ENCODE data around the gene NKX1-2. TPM values are rescaled to one million over a fixed set of nuclear protein-coding genes. Genes with fewer than 3 reads are reported as not detected.

Gene NKX1-2
- total and polyA plus RNA-seq, 2 experiments from 2014 or later, result 9.8 to 39.4 TPM

GRCh38 chr10:124418726-124419501 is 30.9 kb downstream of the NKX1-2 start, which contains the start of gene OAT (continued):
- TF ChIP-seq REST (IDR thresholded peaks at IDR 0.05; ENCODE audit: unreplicated experiment) (no peak), JUNB (IDR thresholded peaks at IDR 0.05; ENCODE audit: unreplicated experiment) (no peak), ETS1 (IDR thresholded peaks at IDR 0.05) (no peak; the same call in 1 of the 2 replicates), EZH2 (IDR thresholded peaks at IDR 0.05; ENCODE audit: low read depth, unreplicated experiment) (no peak)

GRCh38 chr10:124417895-124418725 is 31.7 kb downstream of the NKX1-2 start:
- Mint-ChIP-seq H3K9me3 (no peaks in the 10 kb centered on the region), H3K4me3 (peak overlapping the region; percentile 88), H3K27me3 (ENCODE audit: insufficient read depth, low read depth, poor library complexity) (peaks cover 22% of the 10 kb centered on the region), H3K4me1 (peaks cover 37% of the 10 kb centered on the region), H3K27ac (no peak overlapping the region), H3K36me3 (ENCODE audit: low read depth) (no peaks in the 10 kb centered on the region)
- Histone ChIP-seq H3F3A (replicated peaks; ENCODE audit: low read depth) (peaks cover 8% of the 10 kb centered on the region; the same call in 1 of the 2 replicates), H3K27ac (ENCODE audit: low read depth) (no peak overlapping the region), H3K4me1 (ENCODE audit: insufficient read depth) (peaks cover 41% of the 10 kb centered on the region), H4K20me1 (replicated peaks; ENCODE audit: insufficient read depth) (peaks cover 21% of the 10 kb centered on the region), H3K36me3 (ENCODE audit: insufficient read depth) (no peaks in the 10 kb centered on the region; the same call in 1 of the 2 replicates), H2AFZ (0 out of 2 replicates have a peak overlapping the region, but pooled peaks have one; percentile 29), H3K9me2 (ENCODE audit: insufficient read depth) (no peaks in the 10 kb centered on the region), H3K4me2 (peak overlapping the region; percentile 72), H3K27me3 (ENCODE audit: insufficient read depth) (0 out of 2 replicates have a peak, but pooled peaks cover 4% of the 10 kb centered on the region), H3K79me2 (replicated peaks; ENCODE audit: insufficient read depth) (peaks cover 45% of the 10 kb centered on the region), H3K4me3 (peak overlapping the region; percentile 78)
- TF ChIP-seq ETS1 (IDR thresholded peaks at IDR 0.05) (no peak), CTCF (conservative IDR thresholded peaks at IDR 0.05; ENCODE audit: low read depth in 2 of 2) (0 out of 4 replicates have a peak, but pooled peaks of 1 of the 2 experiments have one; percentile 3), ZNF462 (CRISPR knock-in tag; IDR thresholded peaks at IDR 0.05) (no peak)
- ATAC-seq (peak; percentile 60), DNase-seq (ENCODE audit: low spot score) (peak; percentile 65)

All from GM23338 (cell line).